Measurements from ENCODE around the gene BZW1. TPM values are rescaled to one million over a fixed set of nuclear protein-coding genes. Genes with fewer than 3 reads are reported as not detected.

Gene BZW1
- total RNA-seq, 1 experiment from 2014 or later: 396 TPM

DNA sequence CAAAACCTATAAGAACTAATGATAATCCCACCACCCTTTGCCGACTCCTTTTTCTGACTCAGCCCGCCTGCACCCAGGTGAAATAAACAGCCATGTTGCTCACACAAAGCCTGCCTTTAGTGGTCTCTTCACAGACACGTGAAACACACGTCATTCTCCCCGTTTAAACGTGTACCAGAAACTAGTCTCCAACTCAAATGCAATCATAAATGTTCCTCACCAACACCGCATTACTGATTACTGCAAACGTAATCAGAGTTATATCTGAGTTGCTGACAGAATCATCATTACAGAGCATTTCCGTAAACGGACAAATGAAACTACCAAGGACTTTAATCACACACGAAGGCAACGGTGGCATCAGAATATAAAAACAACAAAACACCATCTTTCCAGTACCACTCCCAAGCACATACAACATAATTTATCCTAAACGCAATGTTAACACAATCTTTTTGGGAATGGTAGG is 50.9 kb downstream of the BZW1 start:
- intact Hi-C loops (cut with micrococcal nuclease; ENCODE audit: unreplicated experiment): loop anchor here (2.0 kb wide), 1 partner anchor 52 kb away; the partner anchor contains the start of gene BZW1
- peak overlapping the region; percentile 98 for H3K27ac ChIP-seq (ENCODE audit: low read depth, low read length, poor library complexity, severe bottlenecking)
- H3K9me3 ChIP-seq (ENCODE audit: low read depth, low read length, poor library complexity, severe bottlenecking): no peaks in the 10 kb centered on the region
- H3K4me3 ChIP-seq (ENCODE audit: low read depth, low read length, poor library complexity, severe bottlenecking): peak overlapping the region; percentile 70
- CTCF ChIA-PET: no interaction called here
- peaks cover 10% of the 10 kb centered on the region for H3K4me1 ChIP-seq (ENCODE audit: insufficient read depth, low read length, poor library complexity, severe bottlenecking)
- TSS peak; percentile 39 for BruUV-seq (replicated peaks)
- POLR2A ChIA-PET (ENCODE audit: low non-redundant PET): no interaction called here
- no peak for TF ChIP-seq EZH2 (IDR thresholded peaks at IDR 0.05; ENCODE audit: borderline replicate concordance, low read depth, low read length, poor library complexity, severe bottlenecking)
- TF ChIP-seq CTCF (conservative IDR thresholded peaks at IDR 0.05; ENCODE audit: low read depth, low read length): no peak
- peaks cover 41% of the 10 kb centered on the region for H3K36me3 ChIP-seq (ENCODE audit: insufficient read depth, low read length, poor library complexity, severe bottlenecking)
- no peaks in the 10 kb centered on the region for H3K27me3 ChIP-seq (replicated peaks; ENCODE audit: insufficient read depth, low read depth, low read length, poor library complexity)
- peak; percentile 50 for DNase-seq (ENCODE audit: low spot score)

DNA sequence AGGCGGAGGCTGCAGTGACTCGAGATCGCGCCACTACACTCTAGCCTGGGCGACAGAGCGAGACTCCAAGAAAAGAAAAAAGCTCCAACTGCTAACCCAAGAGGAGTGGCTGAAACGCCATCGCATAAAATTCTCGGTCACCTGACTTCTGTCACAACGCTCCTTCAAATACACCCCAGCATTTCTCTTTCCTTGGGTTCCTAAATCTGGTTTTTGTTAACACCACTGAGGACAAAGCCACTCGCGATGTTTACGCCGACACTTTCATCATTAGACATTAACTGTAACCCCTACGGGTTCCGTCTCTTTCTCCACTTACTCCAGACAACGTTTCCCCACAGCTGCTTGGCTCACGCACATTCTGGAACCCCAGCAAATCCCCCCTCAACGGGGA is 52.1 kb downstream of the BZW1 start:
- Histone ChIP-seq H3K27ac (ENCODE audit: low read depth, low read length, poor library complexity, severe bottlenecking) (peak overlapping the region; percentile 98), H3K36me3 (ENCODE audit: insufficient read depth, low read length, poor library complexity, severe bottlenecking) (peaks cover 29% of the 10 kb centered on the region), H3K27me3 (replicated peaks; ENCODE audit: insufficient read depth, low read depth, low read length, poor library complexity) (no peaks in the 10 kb centered on the region), H3K9me3 (ENCODE audit: low read depth, low read length, poor library complexity, severe bottlenecking) (no peaks in the 10 kb centered on the region), H3K4me1 (ENCODE audit: insufficient read depth, low read length, poor library complexity, severe bottlenecking) (peaks cover 10% of the 10 kb centered on the region), H3K4me3 (ENCODE audit: low read depth, low read length, poor library complexity, severe bottlenecking) (peak overlapping the region; percentile 70)
- POLR2A ChIA-PET (ENCODE audit: low non-redundant PET): interaction anchor here (1.0 kb wide), 1 partner anchor 26 kb away, joined by 10 read pairs; the partner anchor contains the start of genes NIF3L1 and PPIL3
- CTCF ChIA-PET: no interaction called here
- TF ChIP-seq EZH2 (IDR thresholded peaks at IDR 0.05; ENCODE audit: borderline replicate concordance, low read depth, low read length, poor library complexity, severe bottlenecking): no peak
- no peak for TF ChIP-seq CTCF (conservative IDR thresholded peaks at IDR 0.05; ENCODE audit: low read depth, low read length)
- intact Hi-C loops (cut with micrococcal nuclease; ENCODE audit: unreplicated experiment): loop anchor here (2.0 kb wide), 1 partner anchor 53 kb away; the partner anchor contains the start of gene BZW1
- peak; percentile 45 for DNase-seq (ENCODE audit: low spot score)
- BruUV-seq (replicated peaks): no TSS peak

DNA sequence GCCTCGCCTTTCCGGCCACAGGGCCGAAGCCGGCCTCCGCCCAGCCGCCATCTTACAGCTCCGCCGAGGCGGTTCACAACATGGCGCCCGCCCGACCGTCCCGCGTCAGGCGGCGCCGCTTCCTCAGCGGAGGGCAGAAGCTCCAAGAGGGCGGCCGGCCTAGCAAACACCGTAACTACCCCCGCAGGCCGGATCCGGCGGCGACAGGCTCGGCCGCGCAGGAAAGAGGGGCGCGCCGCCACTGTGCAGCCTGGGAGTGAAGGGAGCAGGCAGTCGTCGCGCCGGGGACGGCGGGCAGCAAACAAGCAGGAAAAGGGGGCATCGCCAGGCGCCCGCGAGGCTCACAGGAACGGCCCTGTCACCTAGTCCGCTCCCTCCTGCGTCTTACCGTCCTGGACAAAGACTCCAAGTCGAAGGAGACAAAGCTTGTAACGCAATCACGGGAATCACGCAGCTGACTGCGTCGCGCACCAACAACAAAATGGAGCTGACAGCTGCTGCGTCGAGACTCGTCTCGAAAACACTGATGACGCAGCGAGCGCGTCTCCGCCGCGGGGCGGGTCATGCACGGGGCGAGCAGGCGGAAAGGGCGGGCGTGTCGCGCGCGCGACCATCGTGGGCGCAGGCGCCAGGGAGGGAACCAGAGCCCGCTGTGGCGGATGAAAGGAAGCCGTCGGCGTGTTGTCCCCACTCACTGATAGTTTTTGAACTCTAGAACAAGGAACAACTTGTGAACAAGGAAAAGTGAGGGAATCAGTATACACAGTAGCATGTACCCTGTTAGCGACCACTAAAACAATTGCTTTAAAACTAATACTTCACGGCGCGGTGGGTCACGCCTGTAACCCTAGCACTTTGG is 52.7 kb downstream of the BZW1 start, which contains the start of gene CLK1:
CLK1 (minus strand) TSS at position 483 of the 859 bp plus-strand sequence. CDS start 2,796 bp downstream, outside the sequence.
- no peaks in the 10 kb centered on the region for H3K27me3 ChIP-seq (replicated peaks; ENCODE audit: insufficient read depth, low read depth, low read length, poor library complexity)
- TF ChIP-seq CTCF (conservative IDR thresholded peaks at IDR 0.05; ENCODE audit: low read depth, low read length) (no peak), EZH2 (IDR thresholded peaks at IDR 0.05; ENCODE audit: borderline replicate concordance, low read depth, low read length, poor library complexity, severe bottlenecking) (no peak)
- no peaks in the 10 kb centered on the region for H3K9me3 ChIP-seq (ENCODE audit: low read depth, low read length, poor library complexity, severe bottlenecking)
- peak; percentile 97 for DNase-seq (ENCODE audit: low spot score)
- no TSS peak for BruUV-seq (replicated peaks)
- CTCF ChIA-PET: no interaction called here
- peaks cover 23% of the 10 kb centered on the region for H3K36me3 ChIP-seq (ENCODE audit: insufficient read depth, low read length, poor library complexity, severe bottlenecking)
- H3K4me1 ChIP-seq (ENCODE audit: insufficient read depth, low read length, poor library complexity, severe bottlenecking): peaks cover 10% of the 10 kb centered on the region
- H3K27ac ChIP-seq (ENCODE audit: low read depth, low read length, poor library complexity, severe bottlenecking): peak within 1 kb of the TSS; percentile 98
- intact Hi-C loops (cut with micrococcal nuclease; ENCODE audit: unreplicated experiment): no loop called here
- POLR2A ChIA-PET (ENCODE audit: low non-redundant PET): interaction anchor here (0.5 to 1.0 kb wide), 3 partner anchors 25 to 621 kb away, joined by 9 to 13 read pairs (median 10); partner anchors contain the start of genes NIF3L1 and PPIL3
- peak within 1 kb of the TSS; percentile 70 for H3K4me3 ChIP-seq (ENCODE audit: low read depth, low read length, poor library complexity, severe bottlenecking)

Measured in A673 (cell line).